K562 (cell line): ENCODE data around the gene NTM. TPM values are rescaled to one million over a fixed set of nuclear protein-coding genes. Genes with fewer than 3 reads are reported as not detected.

Experiments used
- ATAC-seq: fragments of 200-7000 bp; cut with Tn5 transposase; 3 replicates; pipeline ENCODE4 v1.9.1; 2020; ENCODE audit warnings: moderate library complexity
- BruUV-seq: library from RNA; stranded (reverse); fragments of 400-500 nt; replicated peaks from 2 replicates; lab custom pipeline; 2021; lab: Mats Ljungman, UMichigan
- CTCF ChIA-PET: fragments of 300-600 bp; formaldehyde crosslinking; extraction: SDS; loops from one replicate; lab custom pipeline; 2021; ENCODE audit warnings: low intra/inter-chr PET ratio; lab: Yijun Ruan, JAX
- POLR2A ChIA-PET: fragments of 300-600, 350-650 bp; sonication (Branson Sonifier 250); formaldehyde crosslinking; extraction: SDS; loops from one replicate; lab custom pipeline; 2021; ENCODE audit warnings: antibody characterized with exemption, inconsistent platforms; lab: Yijun Ruan, JAX
- DNase-seq, 4 experiments: peaks; one replicate each; pipeline versions ENCODE4 v3.0.0 to v3.0.0-alpha.2; 2011 to 2018; ENCODE audit warnings: low spot score in 3 of 4, mixed read lengths in 3 of 4; ENCODE audit errors: extremely low read depth in 1 of 4
- FAIRE-seq: peaks from 2 replicates; lab custom pipeline; 2011; peaks lifted over from hg19 to GRCh38; lab: Jason Lieb, UNC
- H2AFZ ChIP-seq: 2 replicates; pipeline ENCODE4 v1.6.0; 2011; ENCODE audit warnings: low read depth, low read length, control low read depth, inconsistent platforms
- H3K27ac ChIP-seq: fragments of 200-600 bp; 3 replicates; pipeline ENCODE4 v1.8.0; 2011; ENCODE audit warnings: low read depth, mild to moderate bottlenecking, control low read depth, inconsistent platforms, low read length, moderate library complexity, mixed read lengths; ENCODE audit errors: extremely low read depth
- H3K27me3 ChIP-seq, 2 experiments: fragments of 300-600 bp in 1 of 2; 2 replicates in 1 of 2; 3 replicates in 1 of 2; pipeline versions ENCODE4 v1.6.0 to v1.8.0; 2011; ENCODE audit warnings: inconsistent platforms in 2 of 2, low read length in 2 of 2, mild to moderate bottlenecking in 1 of 2, mixed read lengths in 1 of 2, moderate library complexity in 1 of 2; ENCODE audit not compliant: control insufficient read depth in 2 of 2, insufficient read depth in 2 of 2
- H3K36me3 ChIP-seq: fragments of 300-600 bp; 3 replicates; pipeline ENCODE4 v1.8.0; 2011; ENCODE audit warnings: mild to moderate bottlenecking, low read length, inconsistent platforms; ENCODE audit not compliant: control insufficient read depth, insufficient read depth
- H3K4me1 ChIP-seq, 2 experiments: fragments of 200-600 bp in 1 of 2; replicated peaks in 1 of 2; 2 replicates in 1 of 2; 3 replicates in 1 of 2; pipeline versions ENCODE4 v1.5.1 to v1.8.0; 2011; ENCODE audit warnings: inconsistent platforms in 2 of 2, low read length in 2 of 2, mild to moderate bottlenecking in 1 of 2, mixed read lengths in 1 of 2, moderate library complexity in 1 of 2; ENCODE audit not compliant: control insufficient read depth in 2 of 2, insufficient read depth in 2 of 2
- H3K4me2 ChIP-seq: 2 replicates; pipeline ENCODE4 v1.6.1; 2011; ENCODE audit warnings: low read length, control low read depth, inconsistent platforms, mixed read lengths; ENCODE audit not compliant: insufficient read depth
- H3K4me3 ChIP-seq: fragments of 200-600 bp; sonication (generic), shearing (Covaris generic); 2 replicates; pipeline ENCODE4 v1.5.1; 2016; ENCODE audit warnings: control low read depth, inconsistent platforms
- H3K79me2 ChIP-seq: fragments of 200-600 bp; 3 replicates; pipeline ENCODE4 v1.8.0; 2011; ENCODE audit warnings: low read length, inconsistent platforms; ENCODE audit not compliant: control insufficient read depth, insufficient read depth
- H3K9ac ChIP-seq, 2 experiments: 2 replicates each; pipeline versions ENCODE4 v1.6.0 to v1.6.1; 2011; ENCODE audit warnings: low read depth in 2 of 2, low read length in 2 of 2, control low read depth in 1 of 2, inconsistent platforms in 1 of 2, mild to moderate bottlenecking in 1 of 2, mixed read lengths in 1 of 2; ENCODE audit not compliant: insufficient read depth in 1 of 2
- H3K9me1 ChIP-seq: one replicate; pipeline ENCODE4 v1.6.0; 2011; ENCODE audit warnings: inconsistent platforms, mild to moderate bottlenecking, low read length, moderate library complexity; ENCODE audit not compliant: control insufficient read depth, insufficient read depth
- H3K9me3 ChIP-seq: replicated peaks from 2 replicates; pipeline ENCODE4 v1.5.1; 2011; ENCODE audit warnings: low read depth, low read length, inconsistent platforms; ENCODE audit not compliant: control insufficient read depth, insufficient read depth
- H4K20me1 ChIP-seq: replicated peaks from 2 replicates; pipeline ENCODE4 v1.6.1; 2011; ENCODE audit warnings: low read length, inconsistent platforms, mixed read lengths; ENCODE audit not compliant: control insufficient read depth, insufficient read depth
- KLF13 ChIP-seq: fragments of 450-650 bp; IDR thresholded peaks from 2 replicates; pipeline ENCODE4 v1.6.1; 2016; ENCODE audit warnings: missing genetic modification characterization, low read depth, mild to moderate bottlenecking, missing compliant biosample characterization, moderate library complexity, borderline replicate concordance
- MAFG ChIP-seq: fragments of 450-650 bp; conservative IDR thresholded peaks from 2 replicates; pipeline ENCODE4 v1.6.1; 2016; ENCODE audit warnings: missing genetic modification characterization, missing compliant biosample characterization
- NRF1 ChIP-seq, 2 experiments: fragments of 450-650 bp; IDR thresholded peaks in 1 of 2; conservative IDR thresholded peaks in 1 of 2; 2 replicates each; pipeline ENCODE4 v1.6.1; 2014; ENCODE audit warnings: mild to moderate bottlenecking in 2 of 2
- PBX2 ChIP-seq, 2 experiments: IDR thresholded peaks in 1 of 2; conservative IDR thresholded peaks in 1 of 2; 2 replicates each; pipeline ENCODE4 v1.6.1; 2016; ENCODE audit warnings: low read depth in 2 of 2, mild to moderate bottlenecking in 1 of 2, missing compliant biosample characterization in 1 of 2, missing genetic modification characterization in 1 of 2, moderate library complexity in 1 of 2
- PYGO2 ChIP-seq: fragments of 450-650 bp; IDR thresholded peaks from 2 replicates; pipeline ENCODE4 v1.6.1; 2016; ENCODE audit warnings: mild to moderate bottlenecking, missing genetic modification characterization, moderate library complexity, missing compliant biosample characterization
- SUPT5H ChIP-seq: fragments of 450-650 bp; IDR thresholded peaks from 2 replicates; pipeline ENCODE4 v1.6.1; 2016
- ZNF347 ChIP-seq: fragments of 450-650 bp; formaldehyde crosslinking; IDR thresholded peaks from 2 replicates; pipeline ENCODE4 v1.4.0; 2020; ENCODE audit warnings: low read depth, mild to moderate bottlenecking, moderate library complexity
- ZNF77 ChIP-seq: fragments of 250-450 bp; sonication (Bioruptor Pico); IDR thresholded peaks from 2 replicates; pipeline ENCODE4 v1.5.0; 2020
- WGBS: fragments of 100-300 bp; shearing (Covaris generic); methylation state at CpG from one replicate; pipeline ENCODE4 v1.1.6; 2016; ENCODE audit warnings: low coverage, mixed read lengths; ENCODE audit not compliant: insufficient coverage; ENCODE audit errors: missing lambda C conversion rate; 5-methylcytosine and 5-hydroxymethylcytosine counted together
- in situ Hi-C: fragments of 300-500 bp; cut with MboI; formaldehyde crosslinking; loops from 4 replicates; pipeline ENCODE4 v1.15.0; 2018; ENCODE audit warnings: inconsistent platforms, mixed read lengths
- intact Hi-C: fragments of 100-400 bp; cut with micrococcal nuclease; formaldehyde crosslinking; loops from 2 replicates; pipeline ENCODE4 v1.14.2; 2022
- polyA plus RNA-seq, 8 experiments: library from polyadenylated mRNA; depleted of rRNA in 4 of 8; stranded (reverse) in 5 of 8; unstranded in 3 of 8; fragments of >200 nt; fragmentation: Nextera tagmentation in 2 of 8; fragmentation: Illumina TruSeq in 1 of 8; extraction: Ambion mirVana in 2 of 8; extraction: Trizol in 1 of 8; gene quantifications; 2 replicates each; pipeline versions ENCODE4 v1.2.1 to v1.2.3, GENCODE V29; 2011 to 2014; ENCODE audit warnings: inconsistent platforms in 1 of 8, missing spikeins in 1 of 8
- total RNA-seq, 7 experiments: library from RNA; depleted of rRNA in 6 of 7; stranded (reverse); fragments of >200 nt in 6 of 7; fragmentation: Illumina TruSeq in 2 of 7; extraction: Trizol in 2 of 7; gene quantifications; 2 replicates each; pipeline versions ENCODE4 v1.2.1 to v1.2.3, GENCODE V29; 2011 to 2021; ENCODE audit warnings: low replicate concordance in 1 of 7
- TF ChIP-seq, protein P1 (sequence below): sonication (generic); formaldehyde crosslinking; IDR thresholded peaks from 2 replicates; pipeline ENCODE4 v1.8.1; 2023; ENCODE audit warnings: mild to moderate bottlenecking, missing genetic modification reagents
- TF ChIP-seq, protein P2 (sequence below): sonication (generic); formaldehyde crosslinking; IDR thresholded peaks from 2 replicates; pipeline ENCODE4 v1.8.0; 2022; ENCODE audit warnings: missing genetic modification reagents, mild to moderate bottlenecking, borderline replicate concordance

NTM gene
- total and polyA plus RNA-seq, 9 of the 15 experiments (the other 6 are each of a cell fraction or from before 2014, with no cell fraction given) = not detected

DNA sequence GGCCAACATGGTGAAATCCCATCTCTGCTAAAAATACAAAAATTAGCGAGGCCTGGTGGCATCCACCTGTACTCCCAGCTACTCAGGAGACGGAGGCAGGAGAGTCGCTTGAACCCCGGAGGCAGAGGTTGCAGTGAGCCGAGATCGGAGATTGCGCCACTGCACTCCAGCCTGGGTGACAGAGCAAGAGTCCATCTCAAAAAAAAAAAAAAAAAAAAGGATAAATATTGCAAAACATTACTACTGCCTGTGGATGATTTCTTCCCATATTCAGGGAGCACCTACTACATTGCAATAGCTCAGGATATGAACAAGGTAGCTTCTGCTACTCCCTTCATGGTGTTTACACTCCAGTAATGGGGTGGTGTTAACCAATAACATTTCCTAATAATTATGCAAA, 980.6 kb downstream of the NTM start:
- Histone ChIP-seq H3K9ac (no peak overlapping the region), H3K4me3 (no peak overlapping the region), H3K4me2 (no peak overlapping the region), H3K27ac (no peak overlapping the region), H4K20me1 (no peaks in the 10 kb centered on the region), H3K9me1 (no peaks in the 10 kb centered on the region)
- ATAC-seq = no peak
- TF ChIP-seq PYGO2 (tag) = no peak
- TF ChIP-seq, all 486 proteins: peak for 0
- ChIA-PET CTCF (no interaction called here), POLR2A (no interaction called here)
- BruUV-seq = no TSS peak
- H3K4me1 ChIP-seq = no peaks in the 10 kb centered on the region
- WGBS = 0% methylated on average over 4 of the region's 7 CpGs
- H3K27me3 ChIP-seq = no peaks in the 10 kb centered on the region
- intact Hi-C loops (no loop called here), in situ Hi-C loops (no loop called here)
- H3K79me2 ChIP-seq = no peaks in the 10 kb centered on the region
- FAIRE-seq = no peak
- no peak overlapping the region for H2AFZ ChIP-seq
- H3K36me3 ChIP-seq = no peaks in the 10 kb centered on the region
- H3K9me3 ChIP-seq = no peaks in the 10 kb centered on the region
- no peak for DNase-seq

DNA sequence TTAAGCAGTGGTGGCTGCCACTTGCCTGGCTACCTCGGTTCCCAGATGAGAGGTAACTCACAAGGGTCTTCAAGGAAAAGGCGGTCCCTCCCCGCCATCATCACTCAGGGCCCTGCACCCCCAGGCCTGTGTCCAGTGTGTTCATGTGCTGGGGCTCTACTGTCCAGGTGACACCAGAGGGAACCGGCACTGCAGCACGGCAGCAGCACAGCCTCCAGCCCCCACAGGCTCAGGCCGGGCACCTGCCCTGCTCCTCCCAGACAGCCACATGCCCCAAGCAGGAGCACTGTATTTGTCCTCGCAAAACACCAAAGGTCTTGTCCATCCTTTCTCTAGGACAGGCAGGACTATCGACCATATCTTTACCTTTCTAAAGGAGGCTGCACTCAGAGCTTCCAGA, 982.1 kb downstream of the NTM start:
- Histone ChIP-seq H3K36me3 (no peaks in the 10 kb centered on the region), H3K9me1 (no peaks in the 10 kb centered on the region), H2AFZ (no peak overlapping the region), H4K20me1 (no peaks in the 10 kb centered on the region), H3K79me2 (no peaks in the 10 kb centered on the region), H3K27me3 (no peaks in the 10 kb centered on the region), H3K9me3 (no peaks in the 10 kb centered on the region), H3K4me3 (no peak overlapping the region), H3K4me2 (no peak overlapping the region), H3K9ac (no peak overlapping the region), H3K27ac (no peak overlapping the region), H3K4me1 (no peaks in the 10 kb centered on the region)
- BruUV-seq = no TSS peak
- ATAC-seq (no peak), DNase-seq (no peak), FAIRE-seq (no peak)
- ChIA-PET POLR2A (no interaction called here), CTCF (no interaction called here)
- intact Hi-C loops = no loop called here
- 0% methylated on average over 7 of the region's 8 CpGs for WGBS
- in situ Hi-C loops = no loop called here
- no peak for TF ChIP-seq NRF1 (conservative IDR thresholded peaks at IDR 0.05 in 1 of 2, IDR thresholded peaks at IDR 0.05 in 1 of 2)
- TF ChIP-seq MAFG (tag) = no peak
- no peak for TF ChIP-seq ZNF347 (CRISPR knock-in tag)
- no peak for TF ChIP-seq KLF13 (tag)
- no peak for TF ChIP-seq ZNF77
- TF ChIP-seq, protein P1, sequence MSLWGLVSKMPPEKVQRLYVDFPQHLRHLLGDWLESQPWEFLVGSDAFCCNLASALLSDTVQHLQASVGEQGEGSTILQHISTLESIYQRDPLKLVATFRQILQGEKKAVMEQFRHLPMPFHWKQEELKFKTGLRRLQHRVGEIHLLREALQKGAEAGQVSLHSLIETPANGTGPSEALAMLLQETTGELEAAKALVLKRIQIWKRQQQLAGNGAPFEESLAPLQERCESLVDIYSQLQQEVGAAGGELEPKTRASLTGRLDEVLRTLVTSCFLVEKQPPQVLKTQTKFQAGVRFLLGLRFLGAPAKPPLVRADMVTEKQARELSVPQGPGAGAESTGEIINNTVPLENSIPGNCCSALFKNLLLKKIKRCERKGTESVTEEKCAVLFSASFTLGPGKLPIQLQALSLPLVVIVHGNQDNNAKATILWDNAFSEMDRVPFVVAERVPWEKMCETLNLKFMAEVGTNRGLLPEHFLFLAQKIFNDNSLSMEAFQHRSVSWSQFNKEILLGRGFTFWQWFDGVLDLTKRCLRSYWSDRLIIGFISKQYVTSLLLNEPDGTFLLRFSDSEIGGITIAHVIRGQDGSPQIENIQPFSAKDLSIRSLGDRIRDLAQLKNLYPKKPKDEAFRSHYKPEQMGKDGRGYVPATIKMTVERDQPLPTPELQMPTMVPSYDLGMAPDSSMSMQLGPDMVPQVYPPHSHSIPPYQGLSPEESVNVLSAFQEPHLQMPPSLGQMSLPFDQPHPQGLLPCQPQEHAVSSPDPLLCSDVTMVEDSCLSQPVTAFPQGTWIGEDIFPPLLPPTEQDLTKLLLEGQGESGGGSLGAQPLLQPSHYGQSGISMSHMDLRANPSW (CRISPR knock-in tag) = no peak
- TF ChIP-seq, protein P2, sequence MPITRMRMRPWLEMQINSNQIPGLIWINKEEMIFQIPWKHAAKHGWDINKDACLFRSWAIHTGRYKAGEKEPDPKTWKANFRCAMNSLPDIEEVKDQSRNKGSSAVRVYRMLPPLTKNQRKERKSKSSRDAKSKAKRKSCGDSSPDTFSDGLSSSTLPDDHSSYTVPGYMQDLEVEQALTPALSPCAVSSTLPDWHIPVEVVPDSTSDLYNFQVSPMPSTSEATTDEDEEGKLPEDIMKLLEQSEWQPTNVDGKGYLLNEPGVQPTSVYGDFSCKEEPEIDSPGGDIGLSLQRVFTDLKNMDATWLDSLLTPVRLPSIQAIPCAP (CRISPR knock-in tag) = no peak
- TF ChIP-seq PBX2 (CRISPR knock-in tag; IDR thresholded peaks at IDR 0.05; ENCODE audit: low read depth) = no peak
- TF ChIP-seq PBX2 (tag; conservative IDR thresholded peaks at IDR 0.05; ENCODE audit: low read depth) = no peak
- no peak for TF ChIP-seq SUPT5H
